HG03280 (cell line): ENCODE results near the gene RTN4R.
"Not testable (repeated sequence)": the region's sequence is repeated elsewhere in the genome, so short reads cannot be mapped to it uniquely, and the experiment has no call there.

Source experiments
- ATAC-seq: cut with Tn5 transposase; IDR thresholded peaks from one replicate; pipeline ENCODE4 v1.9.1; 2021; ENCODE audit warnings: mild to moderate bottlenecking, moderate library complexity; ENCODE audit not compliant: unreplicated experiment

RTN4R gene

GRCh38 chr22:20305894-20306645 lies 38.0 kb upstream of the RTN4R start:
- no peak for ATAC-seq

- not testable (repeated sequence) for ATAC-seq
Measured at GRCh38 chr22:20305230-20305893, 37.2 kb upstream of the RTN4R start.

GRCh38 chr22:20304646-20305045 lies 36.5 kb upstream of the RTN4R start:
- ATAC-seq: no peak

GRCh38 chr22:20303229-20303534 lies 35.1 kb upstream of the RTN4R start:
- not testable (repeated sequence) for ATAC-seq

GRCh38 chr22:20302438-20303228 lies 34.5 kb upstream of the RTN4R start:
- no peak for ATAC-seq

- peak; percentile 14 for ATAC-seq
Measured at GRCh38 chr22:20299746-20300136, 31.6 kb upstream of the RTN4R start.

- ATAC-seq: peak; percentile 65
Measured at GRCh38 chr22:20298803-20299745, 31.0 kb upstream of the RTN4R start.

GRCh38 chr22:20298110-20298802 lies 30.1 kb upstream of the RTN4R start:
- ATAC-seq: no peak

- no peak for ATAC-seq
Measured at GRCh38 chr22:20297414-20298109, 29.4 kb upstream of the RTN4R start.

GRCh38 chr22:20296598-20296997 lies 28.5 kb upstream of the RTN4R start:
- no peak for ATAC-seq

- ATAC-seq: no peak
Measured at GRCh38 chr22:20295262-20296064, 27.3 kb upstream of the RTN4R start.

- ATAC-seq: no peak
Measured at GRCh38 chr22:20292673-20293232, 24.6 kb upstream of the RTN4R start.

- ATAC-seq: no peak
Measured at GRCh38 chr22:20292108-20292507, 24.0 kb upstream of the RTN4R start.

- ATAC-seq: no peak
Measured at GRCh38 chr22:20291604-20292063, 23.5 kb upstream of the RTN4R start.

- no peak for ATAC-seq
Measured at GRCh38 chr22:20291249-20291586, 23.1 kb upstream of the RTN4R start.

- no peak for ATAC-seq
Measured at GRCh38 chr22:20290578-20291248, 22.6 kb upstream of the RTN4R start.

GRCh38 chr22:20290045-20290392 lies 21.9 kb upstream of the RTN4R start:
- no peak for ATAC-seq
